ENCODE results near the gene B3GNT9.

DNA sequence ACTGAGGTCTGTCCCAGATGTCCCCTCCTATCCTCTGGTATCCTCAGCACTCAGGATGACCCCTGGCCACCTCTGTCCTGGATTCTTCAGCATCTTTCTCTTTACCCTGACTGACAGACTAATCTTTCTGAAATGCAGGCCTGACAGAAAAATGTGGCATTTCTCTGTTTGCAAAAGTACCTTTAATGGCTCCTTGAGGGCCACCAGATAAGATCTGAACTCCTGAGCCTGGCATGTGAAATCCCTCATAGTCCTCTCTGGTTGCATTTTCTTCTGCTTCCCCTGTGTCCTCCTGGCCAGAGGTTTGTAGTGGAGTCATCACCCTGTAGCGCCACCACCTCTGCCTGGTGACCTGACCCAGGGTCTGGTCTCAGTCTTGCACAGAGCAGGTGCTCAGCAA lies 46.1 kb upstream of the B3GNT9 start:
- TF ChIP-seq, protein P1, sequence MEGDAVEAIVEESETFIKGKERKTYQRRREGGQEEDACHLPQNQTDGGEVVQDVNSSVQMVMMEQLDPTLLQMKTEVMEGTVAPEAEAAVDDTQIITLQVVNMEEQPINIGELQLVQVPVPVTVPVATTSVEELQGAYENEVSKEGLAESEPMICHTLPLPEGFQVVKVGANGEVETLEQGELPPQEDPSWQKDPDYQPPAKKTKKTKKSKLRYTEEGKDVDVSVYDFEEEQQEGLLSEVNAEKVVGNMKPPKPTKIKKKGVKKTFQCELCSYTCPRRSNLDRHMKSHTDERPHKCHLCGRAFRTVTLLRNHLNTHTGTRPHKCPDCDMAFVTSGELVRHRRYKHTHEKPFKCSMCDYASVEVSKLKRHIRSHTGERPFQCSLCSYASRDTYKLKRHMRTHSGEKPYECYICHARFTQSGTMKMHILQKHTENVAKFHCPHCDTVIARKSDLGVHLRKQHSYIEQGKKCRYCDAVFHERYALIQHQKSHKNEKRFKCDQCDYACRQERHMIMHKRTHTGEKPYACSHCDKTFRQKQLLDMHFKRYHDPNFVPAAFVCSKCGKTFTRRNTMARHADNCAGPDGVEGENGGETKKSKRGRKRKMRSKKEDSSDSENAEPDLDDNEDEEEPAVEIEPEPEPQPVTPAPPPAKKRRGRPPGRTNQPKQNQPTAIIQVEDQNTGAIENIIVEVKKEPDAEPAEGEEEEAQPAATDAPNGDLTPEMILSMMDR (IDR thresholded peaks at IDR 0.05): no peak
- no peak for TF ChIP-seq POLR2A (IDR thresholded peaks at IDR 0.05)
